GM19035 (cell line): ENCODE results near the gene FAM241B.

Experiments used
- ATAC-seq: cut with Tn5 transposase; IDR thresholded peaks from one replicate; pipeline ENCODE4 v1.9.1; 2021; ENCODE audit not compliant: unreplicated experiment

The FAM241B gene

GRCh38 chr10:69662901-69663300 is 32.9 kb downstream of the FAM241B start:
- no peak for ATAC-seq

- no peak for ATAC-seq
Measured at GRCh38 chr10:69663369-69663947, 33.4 kb downstream of the FAM241B start.

- ATAC-seq: no peak
Measured at GRCh38 chr10:69665474-69666320, 35.6 kb downstream of the FAM241B start.

- no peak for ATAC-seq
Measured at GRCh38 chr10:69666756-69667155, 36.7 kb downstream of the FAM241B start.

GRCh38 chr10:69668721-69669120 is 38.7 kb downstream of the FAM241B start:
- ATAC-seq: no peak

GRCh38 chr10:69669409-69669808 is 39.4 kb downstream of the FAM241B start:
- ATAC-seq: no peak

- no peak for ATAC-seq
Measured at GRCh38 chr10:69673521-69673920, 43.5 kb downstream of the FAM241B start.

- no peak for ATAC-seq
Measured at GRCh38 chr10:69674786-69675185, 44.7 kb downstream of the FAM241B start.

- ATAC-seq: no peak
Measured at GRCh38 chr10:69676301-69676700, 46.3 kb downstream of the FAM241B start.

- no peak for ATAC-seq
Measured at GRCh38 chr10:69677985-69678654, 48.1 kb downstream of the FAM241B start.

GRCh38 chr10:69679736-69680135 is 49.7 kb downstream of the FAM241B start:
- no peak for ATAC-seq

GRCh38 chr10:69680610-69681009 is 50.6 kb downstream of the FAM241B start:
- no peak for ATAC-seq

GRCh38 chr10:69681436-69681835 is 51.4 kb downstream of the FAM241B start:
- ATAC-seq: no peak

GRCh38 chr10:69682955-69683474 is 53.0 kb downstream of the FAM241B start:
- ATAC-seq: no peak
